ENCODE measurements around the gene FAM131B. TPM values are rescaled to one million over a fixed set of nuclear protein-coding genes. Genes with fewer than 3 reads are reported as not detected.

FAM131B gene
- total RNA-seq, 1 donor from 2014 or later: 15.5 TPM

- Mint-ChIP-seq H3K9me3 (no peaks in the 10 kb centered on the region), H3K4me3 (no peak overlapping the region), H3K27me3 (ENCODE audit: low read depth) (no peaks in the 10 kb centered on the region), H3K27ac (ENCODE audit: unreplicated experiment) (no peak overlapping the region), H3K36me3 (ENCODE audit: low read depth) (no peaks in the 10 kb centered on the region), H3K4me1 (peaks cover 25% of the 10 kb centered on the region)
- DNase-seq (ENCODE audit: low read depth, low spot score): no peak
- TF ChIP-seq CTCF (conservative IDR thresholded peaks at IDR 0.05): no peak
These were observed 13.0 kb upstream of the FAM131B start for GRCh38 chr7:143375298-143376034.

- no peak for TF ChIP-seq CTCF (conservative IDR thresholded peaks at IDR 0.05)
- Mint-ChIP-seq H3K27me3 (ENCODE audit: low read depth) (no peaks in the 10 kb centered on the region), H3K27ac (ENCODE audit: unreplicated experiment) (no peak overlapping the region), H3K4me3 (no peak overlapping the region), H3K36me3 (ENCODE audit: low read depth) (no peaks in the 10 kb centered on the region), H3K4me1 (peaks cover 26% of the 10 kb centered on the region), H3K9me3 (no peaks in the 10 kb centered on the region)
- no peak for DNase-seq (ENCODE audit: low read depth, low spot score)
These were observed 12.0 kb upstream of the FAM131B start for GRCh38 chr7:143374561-143374960.

GRCh38 chr7:143373255-143373794 lies 10.8 kb upstream of the FAM131B start:
- Mint-ChIP-seq H3K27me3 (ENCODE audit: low read depth) (peaks cover 4% of the 10 kb centered on the region), H3K4me1 (peaks cover 20% of the 10 kb centered on the region), H3K27ac (ENCODE audit: unreplicated experiment) (no peak overlapping the region), H3K4me3 (no peak overlapping the region), H3K9me3 (no peaks in the 10 kb centered on the region), H3K36me3 (ENCODE audit: low read depth) (no peaks in the 10 kb centered on the region)
- no peak for TF ChIP-seq CTCF (conservative IDR thresholded peaks at IDR 0.05)
- DNase-seq (ENCODE audit: low read depth, low spot score): no peak

GRCh38 chr7:143372070-143372469 lies 9.6 kb upstream of the FAM131B start:
- H3K4me3 Mint-ChIP-seq: no peak overlapping the region
- TF ChIP-seq CTCF (conservative IDR thresholded peaks at IDR 0.05): no peak
- DNase-seq (ENCODE audit: low read depth, low spot score): no peak
- no peaks in the 10 kb centered on the region for H3K9me3 Mint-ChIP-seq
- H3K27me3 Mint-ChIP-seq (ENCODE audit: low read depth): peaks cover 4% of the 10 kb centered on the region
- H3K4me1 Mint-ChIP-seq: peaks cover 18% of the 10 kb centered on the region
- H3K27ac Mint-ChIP-seq (ENCODE audit: unreplicated experiment): no peak overlapping the region
- no peaks in the 10 kb centered on the region for H3K36me3 Mint-ChIP-seq (ENCODE audit: low read depth)

GRCh38 chr7:143369678-143370651 lies 7.5 kb upstream of the FAM131B start:
- no peak for DNase-seq (ENCODE audit: low read depth, low spot score)
- no peak for TF ChIP-seq CTCF (conservative IDR thresholded peaks at IDR 0.05)
- Mint-ChIP-seq H3K36me3 (ENCODE audit: low read depth) (no peaks in the 10 kb centered on the region), H3K4me3 (no peak overlapping the region), H3K9me3 (no peaks in the 10 kb centered on the region), H3K27ac (ENCODE audit: unreplicated experiment) (no peak overlapping the region), H3K4me1 (peaks cover 17% of the 10 kb centered on the region), H3K27me3 (ENCODE audit: low read depth) (peaks cover 14% of the 10 kb centered on the region)
